GM18867 (cell line): Measurements from ENCODE around the gene SIRPA.

Source experiments
- ATAC-seq: cut with Tn5 transposase; IDR thresholded peaks from one replicate; pipeline ENCODE4 v1.9.1; 2021; ENCODE audit warnings: mild to moderate bottlenecking, moderate library complexity; ENCODE audit not compliant: unreplicated experiment

Gene SIRPA

GRCh38 chr20:1930165-1930564 is 35.0 kb downstream of the SIRPA start:
- no peak for ATAC-seq

- ATAC-seq = no peak
These were observed 36.6 kb downstream of the SIRPA start for GRCh38 chr20:1931830-1932229.

- no peak for ATAC-seq
These were observed 37.8 kb downstream of the SIRPA start for GRCh38 chr20:1932971-1933370.

GRCh38 chr20:1933465-1933870 is 38.3 kb downstream of the SIRPA start:
- no peak for ATAC-seq

- ATAC-seq = no peak
These were observed 38.9 kb downstream of the SIRPA start for GRCh38 chr20:1934156-1934555.

GRCh38 chr20:1934721-1935573 is 39.7 kb downstream of the SIRPA start:
- ATAC-seq = no peak

- ATAC-seq = no peak
These were observed 40.6 kb downstream of the SIRPA start for GRCh38 chr20:1935696-1936366.

- no peak for ATAC-seq
These were observed 42.2 kb downstream of the SIRPA start for GRCh38 chr20:1937316-1937976.

GRCh38 chr20:1938464-1939269 is 43.5 kb downstream of the SIRPA start:
- no peak for ATAC-seq

- no peak for ATAC-seq
These were observed 44.0 kb downstream of the SIRPA start for GRCh38 chr20:1939270-1939595.

- no peak for ATAC-seq
These were observed 45.4 kb downstream of the SIRPA start for GRCh38 chr20:1940581-1940980.

- no peak for ATAC-seq
These were observed 46.0 kb downstream of the SIRPA start for GRCh38 chr20:1941226-1941625.

- no peak for ATAC-seq
These were observed 46.9 kb downstream of the SIRPA start for GRCh38 chr20:1942061-1942460.

GRCh38 chr20:1942486-1943274 is 47.5 kb downstream of the SIRPA start:
- no peak for ATAC-seq

- no peak for ATAC-seq
These were observed 48.2 kb downstream of the SIRPA start for GRCh38 chr20:1943275-1944002.

- no peak for ATAC-seq
These were observed 49.3 kb downstream of the SIRPA start for GRCh38 chr20:1944345-1945091.

GRCh38 chr20:1945134-1945618 is 50.0 kb downstream of the SIRPA start:
- no peak for ATAC-seq

GRCh38 chr20:1945660-1946059 is 50.5 kb downstream of the SIRPA start:
- no peak for ATAC-seq

GRCh38 chr20:1946442-1946761 is 51.2 kb downstream of the SIRPA start:
- no peak for ATAC-seq
